Brain microvascular endothelial cell (primary cell): ENCODE results near the gene PGM2.

Experiments
- DNase-seq: peaks from one replicate; pipeline ENCODE4 v3.0.0-alpha.2; 2020
- H3K27ac ChIP-seq: fragments of 250-450 bp; sonication (Bioruptor Pico); 2 replicates; pipeline ENCODE4 v1.5.1; 2020; ENCODE audit warnings: mild to moderate bottlenecking, moderate library complexity
- H3K27me3 ChIP-seq: fragments of 250-450 bp; sonication (Bioruptor Pico); replicated peaks from 2 replicates; pipeline ENCODE4 v1.5.1; 2020; ENCODE audit warnings: mild to moderate bottlenecking
- H3K36me3 ChIP-seq: fragments of 250-450 bp; sonication (Bioruptor Pico); replicated peaks from 2 replicates; pipeline ENCODE4 v1.5.1; 2020; ENCODE audit warnings: mild to moderate bottlenecking
- H3K4me3 ChIP-seq: 2 replicates; pipeline ENCODE4 v1.5.1; 2011; ENCODE audit warnings: low read depth, mild to moderate bottlenecking, control low read depth, low read length, moderate library complexity
- in situ Hi-C: cut with HindIII; loops from 2 replicates; pipeline ENCODE4 v1.10.0; 2017; ENCODE audit warnings: low sequenced_read_pairs, low pct_ligation_motif_present
- TF ChIP-seq, protein P1 (sequence below): IDR thresholded peaks from 2 replicates; pipeline ENCODE4 v1.5.1; 2011; ENCODE audit warnings: low read depth, mild to moderate bottlenecking, moderate library complexity, low read length, control low read depth, inconsistent platforms; ENCODE audit errors: missing control alignments

PGM2 gene

DNA sequence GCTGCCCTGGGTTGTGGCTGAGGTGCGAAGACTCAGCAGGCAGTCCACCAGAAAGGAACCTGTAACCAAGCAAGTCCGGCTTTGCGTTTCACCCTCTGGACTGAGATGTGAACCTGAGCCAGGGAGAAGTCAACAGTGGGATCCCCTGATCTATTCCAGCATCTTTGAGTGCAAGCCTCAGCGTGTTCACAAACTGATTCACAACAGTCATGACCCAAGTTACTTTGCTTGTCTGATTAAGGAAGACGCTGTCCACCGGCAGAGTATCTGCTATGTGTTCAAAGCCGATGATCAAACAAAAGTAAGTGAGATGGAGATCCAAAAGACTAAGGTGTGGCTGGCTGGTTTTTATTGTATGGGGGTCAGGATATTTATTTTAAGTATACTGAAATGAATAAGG is 75.7 kb downstream of the PGM2 start:
- Histone ChIP-seq H3K36me3 (no peaks in the 10 kb centered on the region), H3K4me3 (no peak overlapping the region), H3K27ac (no peak overlapping the region), H3K27me3 (no peaks in the 10 kb centered on the region)
- no peak for DNase-seq
- TF ChIP-seq, protein P1, sequence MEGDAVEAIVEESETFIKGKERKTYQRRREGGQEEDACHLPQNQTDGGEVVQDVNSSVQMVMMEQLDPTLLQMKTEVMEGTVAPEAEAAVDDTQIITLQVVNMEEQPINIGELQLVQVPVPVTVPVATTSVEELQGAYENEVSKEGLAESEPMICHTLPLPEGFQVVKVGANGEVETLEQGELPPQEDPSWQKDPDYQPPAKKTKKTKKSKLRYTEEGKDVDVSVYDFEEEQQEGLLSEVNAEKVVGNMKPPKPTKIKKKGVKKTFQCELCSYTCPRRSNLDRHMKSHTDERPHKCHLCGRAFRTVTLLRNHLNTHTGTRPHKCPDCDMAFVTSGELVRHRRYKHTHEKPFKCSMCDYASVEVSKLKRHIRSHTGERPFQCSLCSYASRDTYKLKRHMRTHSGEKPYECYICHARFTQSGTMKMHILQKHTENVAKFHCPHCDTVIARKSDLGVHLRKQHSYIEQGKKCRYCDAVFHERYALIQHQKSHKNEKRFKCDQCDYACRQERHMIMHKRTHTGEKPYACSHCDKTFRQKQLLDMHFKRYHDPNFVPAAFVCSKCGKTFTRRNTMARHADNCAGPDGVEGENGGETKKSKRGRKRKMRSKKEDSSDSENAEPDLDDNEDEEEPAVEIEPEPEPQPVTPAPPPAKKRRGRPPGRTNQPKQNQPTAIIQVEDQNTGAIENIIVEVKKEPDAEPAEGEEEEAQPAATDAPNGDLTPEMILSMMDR = no peak
- in situ Hi-C loops = no loop called here

DNA sequence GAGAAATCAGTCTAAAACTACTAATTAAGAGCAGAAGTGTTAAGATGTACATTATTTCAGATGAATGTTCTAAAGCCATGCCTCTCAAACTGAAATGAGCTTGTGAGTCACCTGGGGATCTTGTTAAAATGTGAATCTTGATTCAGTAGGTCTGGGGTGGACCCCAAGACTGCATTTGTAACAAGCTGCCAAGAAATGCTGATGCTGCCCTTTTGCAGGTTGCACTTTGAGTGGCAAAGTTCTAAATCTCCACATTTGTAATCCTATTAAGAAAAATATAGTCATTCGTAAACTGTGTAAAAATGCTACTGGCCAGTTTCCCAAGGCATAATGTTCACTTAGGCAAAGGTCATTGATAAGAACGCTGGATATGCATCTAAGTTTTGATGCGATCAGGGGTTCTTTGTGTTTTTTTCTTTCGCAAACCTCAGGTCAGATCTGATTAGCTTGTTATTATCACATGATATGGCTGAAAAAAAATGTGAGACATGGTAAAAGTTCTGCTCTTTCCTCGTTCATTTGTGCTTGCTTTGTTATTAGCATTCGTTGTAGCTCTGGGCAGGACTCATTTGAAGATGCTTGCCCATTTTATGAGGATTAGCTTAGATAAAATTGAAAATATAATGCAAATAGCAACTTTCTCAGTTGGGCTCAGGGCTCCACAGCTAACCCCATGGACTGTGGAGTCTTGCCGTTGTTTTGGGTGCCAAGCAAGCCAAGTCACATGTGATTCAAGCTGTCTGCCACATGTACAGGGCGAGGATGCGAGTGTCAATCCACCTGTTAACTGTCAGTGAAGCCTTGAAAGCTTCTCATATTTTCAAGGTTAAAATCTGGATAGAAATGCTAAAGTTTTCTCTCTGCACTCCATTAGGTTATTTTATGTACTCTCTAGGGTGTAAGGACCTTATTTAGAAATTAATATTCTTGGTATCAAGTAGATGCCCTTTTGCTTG is 76.5 kb downstream of the PGM2 start:
- Histone ChIP-seq H3K27me3 (no peaks in the 10 kb centered on the region), H3K36me3 (no peaks in the 10 kb centered on the region), H3K27ac (no peak overlapping the region), H3K4me3 (no peak overlapping the region)
- TF ChIP-seq, protein P1 = no peak
- in situ Hi-C loops = no loop called here
- no peak for DNase-seq

GRCh38 chr4:37903901-37904300 is 77.4 kb downstream of the PGM2 start:
- Histone ChIP-seq H3K36me3 (no peaks in the 10 kb centered on the region), H3K27ac (no peak overlapping the region), H3K4me3 (no peak overlapping the region), H3K27me3 (no peaks in the 10 kb centered on the region)
- DNase-seq = no peak
- TF ChIP-seq, protein P1 = no peak
- in situ Hi-C loops = no loop called here

DNA sequence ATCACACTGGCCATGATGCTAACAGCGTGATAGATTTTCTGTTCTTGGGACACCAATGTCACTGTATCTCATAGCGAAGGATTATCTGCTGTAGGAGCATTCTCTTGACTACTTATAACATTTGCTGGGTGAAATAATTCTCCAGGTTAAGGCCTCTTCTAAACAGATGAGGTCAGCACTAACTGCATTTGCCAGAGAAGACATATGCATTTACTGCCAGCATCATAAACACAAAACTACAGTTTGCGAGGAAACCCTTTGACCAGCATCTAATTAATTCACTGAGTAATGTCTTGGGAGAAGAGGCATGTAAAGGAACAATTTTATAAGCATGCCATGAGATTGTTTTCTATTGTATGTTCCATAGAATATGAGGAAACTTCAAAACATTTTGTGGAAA is 78.3 kb downstream of the PGM2 start:
- H3K4me3 ChIP-seq = no peak overlapping the region
- no peak overlapping the region for H3K27ac ChIP-seq
- in situ Hi-C loops = no loop called here
- no peaks in the 10 kb centered on the region for H3K36me3 ChIP-seq
- no peak for DNase-seq
- TF ChIP-seq, protein P1 = no peak
- H3K27me3 ChIP-seq = no peaks in the 10 kb centered on the region

DNA sequence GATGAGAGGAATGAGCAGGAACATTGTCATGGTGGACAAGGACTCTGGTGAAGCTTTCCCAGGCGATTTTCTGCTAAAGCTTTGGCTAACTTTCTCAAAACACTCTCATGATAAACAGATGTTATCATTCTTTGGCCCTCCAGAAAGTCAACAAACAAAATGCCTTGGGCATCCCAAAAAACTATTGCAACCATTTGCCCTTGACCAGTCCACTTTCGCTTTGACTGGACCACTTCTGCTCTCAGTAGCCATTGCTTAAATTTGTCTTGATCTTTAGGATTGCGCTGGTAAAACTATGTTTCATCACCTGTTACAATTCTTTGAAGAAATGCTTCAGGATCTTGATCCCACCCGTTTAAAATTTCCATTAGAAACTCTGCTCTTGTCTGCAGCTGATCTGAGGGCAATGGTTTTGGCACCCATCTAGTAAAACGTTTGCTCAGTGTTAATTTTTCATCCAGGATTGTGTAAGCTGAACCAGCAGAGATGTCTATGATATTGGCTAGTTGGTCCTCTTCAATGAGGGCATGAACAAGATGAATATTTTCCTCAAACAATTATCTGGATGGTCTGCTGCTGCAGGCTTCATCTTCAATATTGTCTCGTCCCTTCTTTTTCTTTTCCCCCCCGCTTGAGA is 79.2 kb downstream of the PGM2 start:
- H3K27ac ChIP-seq = no peak overlapping the region
- in situ Hi-C loops = no loop called here
- H3K27me3 ChIP-seq = no peaks in the 10 kb centered on the region
- DNase-seq = no peak
- no peaks in the 10 kb centered on the region for H3K36me3 ChIP-seq
- TF ChIP-seq, protein P1 = no peak
- no peak overlapping the region for H3K4me3 ChIP-seq
